H1 (cell line): ENCODE results near the gene CAMK2G. TPM values are rescaled to one million over a fixed set of nuclear protein-coding genes. Genes with fewer than 3 reads are reported as not detected.

Source experiments
- CTCF ChIA-PET: fragments of 300-600 bp; sonication (Branson Sonifier 250); formaldehyde crosslinking; loops from one replicate; lab custom pipeline; 2021; ENCODE audit not compliant: partially characterized antibody; lab: Charles Lee
- POLR2A ChIA-PET: fragments of 300-600 bp; sonication (Branson Sonifier 250); formaldehyde crosslinking; loops from one replicate; lab custom pipeline; 2021; ENCODE audit warnings: inconsistent platforms; ENCODE audit not compliant: partially characterized antibody; lab: Charles Lee
- DNase-seq, 2 experiments: peaks; one replicate each; pipeline versions ENCODE4 v3.0.0 to v3.0.0-alpha.2; 2010 to 2022; ENCODE audit warnings: low spot score in 2 of 2, low read depth in 1 of 2, mixed read lengths in 1 of 2
- FAIRE-seq: peaks from 2 replicates; lab custom pipeline; 2011; peaks lifted over from hg19 to GRCh38; lab: Jason Lieb, UNC
- H2AFZ ChIP-seq: 2 replicates; pipeline ENCODE4 v1.8.1; 2012; ENCODE audit warnings: low read length, inconsistent platforms
- H2AK5ac ChIP-seq: 2 replicates; pipeline ENCODE4 v1.6.1; 2013; ENCODE audit warnings: low read depth, low read length
- H2BK120ac ChIP-seq: replicated peaks from 2 replicates; pipeline ENCODE3; 2013; ENCODE audit warnings: low read depth, low read length, inconsistent platforms
- H2BK12ac ChIP-seq: 2 replicates; pipeline ENCODE4 v1.6.1; 2013; ENCODE audit warnings: low read depth, low read length
- H2BK15ac ChIP-seq: 2 replicates; pipeline ENCODE4 v1.6.1; 2013; ENCODE audit warnings: low read length
- H2BK20ac ChIP-seq: 2 replicates; pipeline ENCODE4 v1.6.1; 2013; ENCODE audit warnings: low read length
- H2BK5ac ChIP-seq: 2 replicates; pipeline ENCODE4 v1.6.1; 2013; ENCODE audit warnings: low read depth, low read length
- H3K14ac ChIP-seq: 2 replicates; pipeline ENCODE4 v1.6.1; 2013; ENCODE audit warnings: inconsistent platforms; ENCODE audit not compliant: insufficient read length
- H3K18ac ChIP-seq: 2 replicates; pipeline ENCODE4 v1.6.1; 2013; ENCODE audit warnings: low read length; ENCODE audit errors: extremely low read depth
- H3K23ac ChIP-seq: 2 replicates; pipeline ENCODE4 v1.6.1; 2013; ENCODE audit warnings: inconsistent platforms; ENCODE audit not compliant: insufficient read length
- H3K23me2 ChIP-seq: 2 replicates; pipeline ENCODE4 v1.6.1; 2013; ENCODE audit warnings: low read depth, low read length
- H3K27ac ChIP-seq: 2 replicates; pipeline ENCODE4 v1.6.1; 2011; ENCODE audit warnings: low read depth, low read length, inconsistent platforms
- H3K27me3 ChIP-seq, 4 experiments: replicated peaks in 1 of 4; 1 replicate in 1 of 4; 2 replicates in 3 of 4; pipeline versions ENCODE4 v1.6.1 to v1.8.1; 2011 to 2013; ENCODE audit warnings: low read length in 3 of 4, mild to moderate bottlenecking in 3 of 4, inconsistent platforms in 2 of 4, mixed read lengths in 2 of 4, moderate library complexity in 1 of 4; ENCODE audit not compliant: control insufficient read depth in 3 of 4, insufficient read depth in 3 of 4; ENCODE audit errors: extremely low read depth in 1 of 4
- H3K36me3 ChIP-seq, 4 experiments: 2 replicates each; pipeline versions ENCODE4 v1.6.1 to v1.8.1; 2011 to 2013; ENCODE audit warnings: mild to moderate bottlenecking in 4 of 4, low read length in 3 of 4, moderate library complexity in 2 of 4, control low read depth in 1 of 4, inconsistent platforms in 1 of 4; ENCODE audit not compliant: insufficient read depth in 4 of 4, control insufficient read depth in 2 of 4
- H3K4ac ChIP-seq: replicated peaks from 2 replicates; pipeline ENCODE3; 2013; ENCODE audit warnings: low read length, low read depth, mixed read lengths, inconsistent platforms; ENCODE audit not compliant: insufficient read length
- H3K4me1 ChIP-seq, 4 experiments: replicated peaks in 1 of 4; 1 replicate in 1 of 4; 2 replicates in 3 of 4; pipeline versions ENCODE4 v1.6.1 to v1.8.1; 2011 to 2013; ENCODE audit warnings: low read length in 3 of 4, inconsistent platforms in 2 of 4, mixed read lengths in 1 of 4; ENCODE audit not compliant: insufficient read depth in 4 of 4, control insufficient read depth in 3 of 4
- H3K4me2 ChIP-seq, 2 experiments: 2 replicates each; pipeline versions ENCODE4 v1.6.1 to v1.8.1; 2011 to 2013; ENCODE audit warnings: low read depth in 2 of 2, low read length in 2 of 2, control low read depth in 1 of 2, inconsistent platforms in 1 of 2, mild to moderate bottlenecking in 1 of 2; ENCODE audit not compliant: insufficient read depth in 1 of 2
- H3K4me3 ChIP-seq, 4 experiments: fragments of 200-600, 300-600 bp in 1 of 4; sonication (generic), shearing (Covaris generic), sonication (Bioruptor Twin) in 1 of 4; 2 replicates each; pipeline versions ENCODE4 v1.5.1 to v1.8.1; 2011 to 2016; ENCODE audit warnings: low read length in 4 of 4, low read depth in 3 of 4, control low read depth in 2 of 4, inconsistent platforms in 2 of 4, mild to moderate bottlenecking in 2 of 4, mixed read lengths in 1 of 4, moderate library complexity in 1 of 4; ENCODE audit not compliant: insufficient read depth in 2 of 4; ENCODE audit errors: extremely low read depth in 1 of 4
- H3K56ac ChIP-seq: replicated peaks from 2 replicates; pipeline ENCODE3; 2013; ENCODE audit warnings: low read depth, mild to moderate bottlenecking, mixed read lengths, low read length, inconsistent platforms; ENCODE audit not compliant: insufficient read length
- H3K79me1 ChIP-seq: 2 replicates; pipeline ENCODE4 v1.6.1; 2013; ENCODE audit warnings: low read depth, low read length, control low read depth
- H3K79me2 ChIP-seq, 2 experiments: 2 replicates each; pipeline versions ENCODE4 v1.6.1 to v1.8.1; 2012 to 2013; ENCODE audit warnings: low read length in 2 of 2, mild to moderate bottlenecking in 2 of 2, inconsistent platforms in 1 of 2; ENCODE audit not compliant: insufficient read depth in 2 of 2, control insufficient read depth in 1 of 2
- H3K9ac ChIP-seq, 4 experiments: replicated peaks in 1 of 4; 1 replicate in 1 of 4; 2 replicates in 3 of 4; pipeline versions ENCODE4 v1.6.1 to v1.8.1; 2011 to 2013; ENCODE audit warnings: low read depth in 3 of 4, low read length in 3 of 4, control low read depth in 2 of 4, mild to moderate bottlenecking in 2 of 4, moderate library complexity in 2 of 4, inconsistent platforms in 1 of 4; ENCODE audit errors: extremely low read depth in 1 of 4
- H3K9me3 ChIP-seq, 2 experiments: 2 replicates each; pipeline versions ENCODE4 v1.6.1 to v1.8.1; 2012 to 2013; ENCODE audit warnings: mild to moderate bottlenecking in 2 of 2, moderate library complexity in 2 of 2, control low read depth in 1 of 2, inconsistent platforms in 1 of 2, low read depth in 1 of 2, low read length in 1 of 2, mixed read lengths in 1 of 2; ENCODE audit not compliant: insufficient read depth in 2 of 2
- H4K20me1 ChIP-seq, 2 experiments: replicated peaks in 1 of 2; 2 replicates each; pipeline versions ENCODE3 to v1.8.1; 2011 to 2013; ENCODE audit warnings: inconsistent platforms in 2 of 2, low read length in 2 of 2, mild to moderate bottlenecking in 1 of 2; ENCODE audit not compliant: insufficient read depth in 2 of 2, control insufficient read depth in 1 of 2
- H4K5ac ChIP-seq: 2 replicates; pipeline ENCODE4 v1.6.1; 2013; ENCODE audit warnings: low read length, low read depth, mixed read lengths, inconsistent platforms; ENCODE audit not compliant: insufficient read length
- H4K8ac ChIP-seq: 2 replicates; pipeline ENCODE4 v1.8.0; 2013; ENCODE audit warnings: mild to moderate bottlenecking, moderate library complexity, low read length, inconsistent platforms; ENCODE audit not compliant: insufficient read depth; ENCODE audit errors: extremely low read depth
- H4K91ac ChIP-seq: replicated peaks from 2 replicates; pipeline ENCODE3; 2013; ENCODE audit warnings: low read length, mixed read lengths, inconsistent platforms; ENCODE audit not compliant: insufficient read length
- BACH1 ChIP-seq: IDR thresholded peaks from 2 replicates; pipeline ENCODE4 v1.6.1; 2012; ENCODE audit warnings: low read length, improper control_type of control experiment
- CBX8 ChIP-seq: fragments of 300-800, 300-1000 bp; sonication (generic); IDR thresholded peaks from 2 replicates; pipeline ENCODE4 v1.7.1; 2016; ENCODE audit warnings: low read depth, low read length, borderline replicate concordance
- CEBPB ChIP-seq: IDR thresholded peaks from 2 replicates; pipeline ENCODE4 v1.6.1; 2012; ENCODE audit warnings: low read depth, low read length
- GTF2F1 ChIP-seq: IDR thresholded peaks from 2 replicates; pipeline ENCODE4 v1.6.1; 2012; ENCODE audit warnings: low read depth, low read length, improper control_type of control experiment, borderline replicate concordance
- JUN ChIP-seq: IDR thresholded peaks from 2 replicates; pipeline ENCODE4 v1.6.1; 2011; ENCODE audit warnings: low read depth, mild to moderate bottlenecking, improper control_type of control experiment, low read length
- KDM1A ChIP-seq: fragments of 200-600, 300-600 bp; sonication (generic); IDR thresholded peaks from 2 replicates; pipeline ENCODE4 v1.7.1; 2016; ENCODE audit warnings: mild to moderate bottlenecking, low read length, borderline replicate concordance
- MAFK ChIP-seq: IDR thresholded peaks from 2 replicates; pipeline ENCODE4 v1.6.1; 2012; ENCODE audit warnings: low read depth, mild to moderate bottlenecking, improper control_type of control experiment, low read length
- POLR2A ChIP-seq, 2 experiments: IDR thresholded peaks; 1 replicate in 1 of 2; 2 replicates in 1 of 2; pipeline ENCODE4 v1.6.1; 2011; ENCODE audit warnings: low read depth in 2 of 2, low read length in 2 of 2, mild to moderate bottlenecking in 2 of 2; ENCODE audit errors: control extremely low read depth in 1 of 2
- WGBS, 2 experiments: shearing (Covaris generic) in 1 of 2; methylation state at CpG; one replicate each; pipeline versions ENCODE4 v1.1.6 to v1.1.7; 2013 to 2015; ENCODE audit warnings: low lambda C conversion rate in 2 of 2, mixed read lengths in 2 of 2, inconsistent platforms in 1 of 2, low coverage in 1 of 2, missing lambda C conversion rate in 1 of 2; ENCODE audit not compliant: insufficient replicate concordance in 2 of 2, insufficient coverage in 1 of 2, insufficient read length in 1 of 2; ENCODE audit errors: extremely low coverage in 1 of 2, missing lambda C conversion rate in 1 of 2; 5-methylcytosine and 5-hydroxymethylcytosine counted together
- polyA plus RNA-seq, 7 experiments: library from polyadenylated mRNA; depleted of rRNA in 3 of 7; stranded (reverse) in 5 of 7; unstranded in 2 of 7; fragments of >200 nt in 5 of 7; fragments of 200-250 nt in 2 of 7; gene quantifications; 1 replicate in 5 of 7; 2 replicates in 1 of 7; 4 replicates in 1 of 7; pipeline versions ENCODE4 v1.2.1 to v1.2.3, GENCODE V29; 2011 to 2013; ENCODE audit warnings: missing spikeins in 2 of 7, mixed read lengths in 2 of 7
- total RNA-seq: library from RNA; stranded (reverse); fragmentation: NEBNext Ultra II Directional; extraction: Animal tissue kit (Norgen Biotek cat#: 25700); gene quantifications from 2 replicates; pipeline ENCODE4 v1.2.1, GENCODE V29; 2021

The CAMK2G gene
- total and polyA plus RNA-seq, 2 of the 8 experiments (the other 6 are each of a cell fraction or from before 2014, with no cell fraction given), result 28.9 to 31.7 TPM

DNA sequence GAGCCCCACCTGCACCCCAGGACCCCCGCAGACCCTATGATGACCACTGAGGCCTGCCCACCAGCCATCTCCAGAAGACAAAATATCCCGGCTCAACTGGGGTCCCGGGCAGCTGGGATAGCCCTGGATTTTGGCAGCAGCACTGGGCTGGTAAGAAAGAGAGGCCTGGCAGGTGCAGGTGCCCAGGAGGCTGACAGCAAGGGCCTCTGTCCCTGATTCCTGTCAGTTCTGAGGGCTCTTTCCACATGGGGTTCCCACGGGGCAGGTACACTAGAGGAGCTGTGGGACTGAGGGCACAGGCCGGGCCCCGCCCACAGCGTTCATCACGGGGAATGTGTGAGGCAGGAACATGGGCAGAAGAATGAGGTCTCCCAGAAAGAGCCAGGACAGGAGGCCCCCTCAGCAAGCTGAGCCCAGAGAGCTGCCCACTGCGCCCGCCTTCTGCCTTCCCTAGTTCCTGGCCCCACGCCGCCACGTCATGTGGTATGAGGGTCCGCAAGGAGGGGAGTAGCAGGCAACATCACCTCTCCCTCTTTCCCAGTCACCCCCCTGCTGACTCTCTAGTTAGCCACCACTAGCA, 50.1 kb downstream of the CAMK2G start:
- Histone ChIP-seq H3K4ac (no peak overlapping the region), H3K4me1 (no peaks in the 10 kb centered on the region), H3K14ac (no peak overlapping the region), H3K56ac (no peak overlapping the region), H3K27ac (no peak overlapping the region), H2BK120ac (no peak overlapping the region), H3K23ac (no peak overlapping the region), H3K79me1 (no peaks in the 10 kb centered on the region), H4K20me1 (peaks cover 0 to 5% of the 10 kb centered on the region in 2 experiments), H2BK15ac (no peak overlapping the region), H4K5ac (no peak overlapping the region), H3K4me3 (no peak overlapping the region), H2AK5ac (no peak overlapping the region), H2AFZ (no peak overlapping the region), H3K27me3 (no peaks in the 10 kb centered on the region), H3K79me2 (no peaks in the 10 kb centered on the region), H3K9me3 (no peaks in the 10 kb centered on the region), H2BK5ac (no peak overlapping the region), H2BK20ac (no peak overlapping the region), H3K23me2 (no peaks in the 10 kb centered on the region), H4K8ac (no peak overlapping the region), H2BK12ac (no peak overlapping the region), H3K9ac (no peak overlapping the region), H3K18ac (no peak overlapping the region), H4K91ac (no peak overlapping the region), H3K4me2 (no peak overlapping the region), H3K36me3 (peaks cover 0 to 10% (median 5%) of the 10 kb centered on the region in 4 experiments; a peak in 5 of 8 replicates)
- CTCF ChIA-PET, result interaction anchor here (1.2 to 16.0 kb wide), 3 partner anchors 8 to 55 kb away, joined by 4 to 209 read pairs (median 5); no protein-coding TSS in a partner anchor
- WGBS, 2 experiments, result 92% methylated on average over 13 of the region's 14 CpGs; no CpG with 5 or more reads in 1 of the 2 experiments
- DNase-seq, result no peak
- no peak for TF ChIP-seq KDM1A
- TF ChIP-seq BACH1, result no peak
- no peak for TF ChIP-seq GTF2F1
- TF ChIP-seq POLR2A (IDR thresholded peaks at IDR 0.05; ENCODE audit: control extremely low read depth in 1 of 2, low read depth in 2 of 2, low read length in 2 of 2), result no peak
- no peak for TF ChIP-seq CEBPB
- TF ChIP-seq CBX8, result no peak
- TF ChIP-seq JUN, result no peak
- TF ChIP-seq MAFK, result no peak
- POLR2A ChIA-PET, result interaction anchor here (0.8 to 2.8 kb wide), 2 partner anchors 11 to 31 kb away, joined by 3 to 6 read pairs; no protein-coding TSS in a partner anchor
- FAIRE-seq, result no peak
